Panc1 (cell line): ENCODE measurements around the gene SP110. TPM values are rescaled to one million over a fixed set of nuclear protein-coding genes. Genes with fewer than 3 reads are reported as not detected.

Source experiments
- ATAC-seq: fragments of 200-7000 bp; cut with Tn5 transposase; 2 replicates; pipeline ENCODE4 v1.9.1; 2020; ENCODE audit warnings: mild to moderate bottlenecking, moderate library complexity
- BruUV-seq: library from RNA; stranded (reverse); fragments of 400-500 nt; replicated peaks from 2 replicates; lab custom pipeline; 2021; lab: Mats Ljungman, UMichigan
- CTCF ChIA-PET: fragments of 300-600 bp; sonication (Branson Sonifier 250); formaldehyde crosslinking; loops from one replicate; lab custom pipeline; 2022; ENCODE audit warnings: antibody characterized with exemption; lab: Charles Lee
- POLR2A ChIA-PET: fragments of 300-600 bp; sonication (Branson Sonifier 250); formaldehyde crosslinking; loops from one replicate; lab custom pipeline; 2022; ENCODE audit warnings: antibody characterized with exemption; lab: Charles Lee
- DNase-seq: peaks from one replicate; pipeline ENCODE4 v3.0.0-alpha.2; 2010; ENCODE audit warnings: low read depth, low spot score
- H3K27ac ChIP-seq: 2 replicates; pipeline ENCODE4 v1.5.1; 2011; ENCODE audit warnings: mild to moderate bottlenecking, low read length, inconsistent platforms
- H3K27me3 ChIP-seq: fragments of 200-500 bp; sonication (Bioruptor generic); 2 replicates; pipeline ENCODE4 v1.6.0; 2014; ENCODE audit warnings: low read length, inconsistent platforms; ENCODE audit not compliant: control insufficient read depth, insufficient read depth
- H3K36me3 ChIP-seq: fragments of 200-500 bp; sonication (Bioruptor generic); 2 replicates; pipeline ENCODE4 v1.5.1; 2014; ENCODE audit warnings: inconsistent platforms, mild to moderate bottlenecking, low read length, moderate library complexity; ENCODE audit not compliant: control insufficient read depth, insufficient read depth
- H3K4me1 ChIP-seq: 2 replicates; pipeline ENCODE4 v1.5.1; 2011; ENCODE audit warnings: inconsistent platforms, mild to moderate bottlenecking, low read length, moderate library complexity; ENCODE audit not compliant: control insufficient read depth, insufficient read depth
- H3K4me3 ChIP-seq, 2 experiments: 2 replicates each; pipeline ENCODE4 v1.5.1; 2011 to 2012; ENCODE audit warnings: low read depth in 2 of 2, low read length in 2 of 2, mild to moderate bottlenecking in 2 of 2, inconsistent platforms in 1 of 2, moderate library complexity in 1 of 2
- H3K9me3 ChIP-seq: fragments of 200-500 bp; sonication (Bioruptor generic); 2 replicates; pipeline ENCODE4 v1.5.1; 2014; ENCODE audit warnings: low read depth, mild to moderate bottlenecking, inconsistent platforms, low read length, moderate library complexity; ENCODE audit not compliant: control insufficient read depth, insufficient read depth
- POLR2AphosphoS5 ChIP-seq: IDR thresholded peaks from 2 replicates; pipeline ENCODE4 v1.6.1; 2012; ENCODE audit warnings: mild to moderate bottlenecking, low read depth, low read length, moderate library complexity
- SIN3A ChIP-seq: IDR thresholded peaks from 2 replicates; pipeline ENCODE4 v1.6.1; 2012; ENCODE audit warnings: low read depth, mild to moderate bottlenecking, low read length, moderate library complexity, borderline replicate concordance; ENCODE audit not compliant: insufficient read depth
- TCF7L2 ChIP-seq: IDR thresholded peaks from 2 replicates; pipeline ENCODE4 v1.6.1; 2011; ENCODE audit warnings: mild to moderate bottlenecking, low read depth, low read length, inconsistent platforms
- in situ Hi-C: cut with HindIII; loops from 2 replicates; pipeline ENCODE4 v1.10.0; 2016; ENCODE audit warnings: low sequenced_read_pairs, low pct_unique_long_range_greater_than_20kb
- intact Hi-C: fragments of 100-400 bp; cut with micrococcal nuclease; formaldehyde crosslinking; loops from one replicate; pipeline ENCODE4 v1.10.0; 2022; ENCODE audit not compliant: unreplicated experiment
- total RNA-seq: library from RNA; stranded (reverse); gene quantifications from one replicate; pipeline ENCODE4 v1.2.1, GENCODE V29; 2021; ENCODE audit not compliant: unreplicated experiment
- TF ChIP-seq, protein P1 (sequence below): fragments of 450-650 bp; IDR thresholded peaks from 2 replicates; pipeline ENCODE4 v1.5.1; 2017; ENCODE audit warnings: mild to moderate bottlenecking
- TF ChIP-seq, protein P2 (sequence below), 2 experiments: IDR thresholded peaks; 2 replicates each; pipeline ENCODE4 v1.6.1; 2011 to 2012; ENCODE audit warnings: low read depth in 2 of 2, control low read depth in 1 of 2, low read length in 1 of 2, mild to moderate bottlenecking in 1 of 2, moderate library complexity in 1 of 2; ENCODE audit not compliant: insufficient read depth in 1 of 2

Gene SP110
- total RNA-seq, 1 experiment from 2014 or later: 6.2 TPM

DNA sequence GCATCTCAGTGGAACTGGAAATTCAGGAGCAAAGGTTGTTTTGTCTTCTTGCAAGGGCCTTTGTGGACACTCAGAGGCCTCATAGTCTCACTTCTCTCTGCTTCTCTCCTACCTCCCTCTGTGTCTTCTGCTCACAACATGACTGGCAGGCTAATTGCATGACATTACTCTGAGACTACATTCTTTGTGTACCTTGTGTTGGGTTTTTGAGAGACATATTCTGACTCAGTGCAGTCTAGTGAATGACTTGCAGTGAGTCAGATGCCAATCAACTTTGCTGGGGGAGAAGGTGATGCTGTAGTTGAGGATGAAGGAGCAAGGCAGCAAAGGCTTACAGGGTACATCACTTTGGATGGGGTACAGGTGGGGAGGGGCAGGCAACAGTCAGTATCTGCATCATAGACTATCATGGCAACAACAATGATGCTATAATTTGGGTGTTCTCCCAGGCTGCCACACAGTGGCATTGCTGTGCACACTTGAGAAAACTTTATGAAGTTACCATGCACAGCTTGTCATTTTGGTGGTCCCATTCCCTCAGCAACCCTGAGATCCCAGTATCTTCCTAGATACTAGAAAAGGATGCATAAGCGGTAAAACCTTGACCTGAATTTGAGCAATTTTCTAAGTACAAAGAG is 81.8 kb downstream of the SP110 start:
- no peaks in the 10 kb centered on the region for H3K9me3 ChIP-seq
- CTCF ChIA-PET: no interaction called here
- H3K4me1 ChIP-seq: no peaks in the 10 kb centered on the region
- DNase-seq (peak; percentile 77), ATAC-seq (peak; percentile 77)
- no peak overlapping the region for H3K27ac ChIP-seq
- no TSS peak for BruUV-seq
- no peak for TF ChIP-seq TCF7L2
- TF ChIP-seq, protein P1, sequence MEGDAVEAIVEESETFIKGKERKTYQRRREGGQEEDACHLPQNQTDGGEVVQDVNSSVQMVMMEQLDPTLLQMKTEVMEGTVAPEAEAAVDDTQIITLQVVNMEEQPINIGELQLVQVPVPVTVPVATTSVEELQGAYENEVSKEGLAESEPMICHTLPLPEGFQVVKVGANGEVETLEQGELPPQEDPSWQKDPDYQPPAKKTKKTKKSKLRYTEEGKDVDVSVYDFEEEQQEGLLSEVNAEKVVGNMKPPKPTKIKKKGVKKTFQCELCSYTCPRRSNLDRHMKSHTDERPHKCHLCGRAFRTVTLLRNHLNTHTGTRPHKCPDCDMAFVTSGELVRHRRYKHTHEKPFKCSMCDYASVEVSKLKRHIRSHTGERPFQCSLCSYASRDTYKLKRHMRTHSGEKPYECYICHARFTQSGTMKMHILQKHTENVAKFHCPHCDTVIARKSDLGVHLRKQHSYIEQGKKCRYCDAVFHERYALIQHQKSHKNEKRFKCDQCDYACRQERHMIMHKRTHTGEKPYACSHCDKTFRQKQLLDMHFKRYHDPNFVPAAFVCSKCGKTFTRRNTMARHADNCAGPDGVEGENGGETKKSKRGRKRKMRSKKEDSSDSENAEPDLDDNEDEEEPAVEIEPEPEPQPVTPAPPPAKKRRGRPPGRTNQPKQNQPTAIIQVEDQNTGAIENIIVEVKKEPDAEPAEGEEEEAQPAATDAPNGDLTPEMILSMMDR: peak; percentile 31; the same call in 1 of the 2 replicates
- H3K27me3 ChIP-seq: no peaks in the 10 kb centered on the region
- intact Hi-C loops: no loop called here
- no peak overlapping the region for H3K4me3 ChIP-seq
- POLR2A ChIA-PET: no interaction called here
- in situ Hi-C loops: no loop called here
- H3K36me3 ChIP-seq: no peaks in the 10 kb centered on the region

DNA sequence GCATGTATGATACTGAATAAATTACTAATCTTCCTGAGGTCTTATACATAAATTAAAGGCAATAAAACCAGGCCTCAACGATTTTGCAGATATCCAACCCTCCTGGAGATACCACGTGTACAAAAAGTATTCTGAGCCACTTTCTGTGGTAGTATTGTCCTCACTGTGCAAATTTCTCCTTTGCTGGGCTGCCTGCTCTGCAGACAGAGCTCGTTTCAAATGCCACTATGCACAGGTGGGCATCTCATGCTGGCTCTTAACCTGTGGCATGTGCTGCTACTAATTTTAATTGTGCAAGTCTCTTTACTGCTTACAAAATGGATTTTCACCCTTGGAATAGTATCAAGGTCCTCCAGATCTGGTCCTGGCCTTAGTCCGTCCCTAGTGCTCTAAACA is 84.7 kb downstream of the SP110 start:
- H3K4me3 ChIP-seq: no peak overlapping the region
- TF ChIP-seq POLR2AphosphoS5 (no peak), SIN3A (no peak), TCF7L2 (no peak)
- TF ChIP-seq, protein P2, sequence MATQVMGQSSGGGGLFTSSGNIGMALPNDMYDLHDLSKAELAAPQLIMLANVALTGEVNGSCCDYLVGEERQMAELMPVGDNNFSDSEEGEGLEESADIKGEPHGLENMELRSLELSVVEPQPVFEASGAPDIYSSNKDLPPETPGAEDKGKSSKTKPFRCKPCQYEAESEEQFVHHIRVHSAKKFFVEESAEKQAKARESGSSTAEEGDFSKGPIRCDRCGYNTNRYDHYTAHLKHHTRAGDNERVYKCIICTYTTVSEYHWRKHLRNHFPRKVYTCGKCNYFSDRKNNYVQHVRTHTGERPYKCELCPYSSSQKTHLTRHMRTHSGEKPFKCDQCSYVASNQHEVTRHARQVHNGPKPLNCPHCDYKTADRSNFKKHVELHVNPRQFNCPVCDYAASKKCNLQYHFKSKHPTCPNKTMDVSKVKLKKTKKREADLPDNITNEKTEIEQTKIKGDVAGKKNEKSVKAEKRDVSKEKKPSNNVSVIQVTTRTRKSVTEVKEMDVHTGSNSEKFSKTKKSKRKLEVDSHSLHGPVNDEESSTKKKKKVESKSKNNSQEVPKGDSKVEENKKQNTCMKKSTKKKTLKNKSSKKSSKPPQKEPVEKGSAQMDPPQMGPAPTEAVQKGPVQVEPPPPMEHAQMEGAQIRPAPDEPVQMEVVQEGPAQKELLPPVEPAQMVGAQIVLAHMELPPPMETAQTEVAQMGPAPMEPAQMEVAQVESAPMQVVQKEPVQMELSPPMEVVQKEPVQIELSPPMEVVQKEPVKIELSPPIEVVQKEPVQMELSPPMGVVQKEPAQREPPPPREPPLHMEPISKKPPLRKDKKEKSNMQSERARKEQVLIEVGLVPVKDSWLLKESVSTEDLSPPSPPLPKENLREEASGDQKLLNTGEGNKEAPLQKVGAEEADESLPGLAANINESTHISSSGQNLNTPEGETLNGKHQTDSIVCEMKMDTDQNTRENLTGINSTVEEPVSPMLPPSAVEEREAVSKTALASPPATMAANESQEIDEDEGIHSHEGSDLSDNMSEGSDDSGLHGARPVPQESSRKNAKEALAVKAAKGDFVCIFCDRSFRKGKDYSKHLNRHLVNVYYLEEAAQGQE (IDR thresholded peaks at IDR 0.05; ENCODE audit: insufficient read depth in 1 of 2, low read depth in 2 of 2, low read length in 1 of 2): no peak
- TF ChIP-seq, protein P1: no peak
- no peak overlapping the region for H3K27ac ChIP-seq
- H3K36me3 ChIP-seq: no peaks in the 10 kb centered on the region
- H3K4me1 ChIP-seq: peaks cover 9% of the 10 kb centered on the region
- ChIA-PET POLR2A (interaction anchor here (0.5 kb wide), 1 partner anchor 103 kb away, joined by 3 read pairs; no protein-coding TSS in a partner anchor), CTCF (no interaction called here)
- no peaks in the 10 kb centered on the region for H3K9me3 ChIP-seq
- DNase-seq (no peak), ATAC-seq (no peak)
- no peaks in the 10 kb centered on the region for H3K27me3 ChIP-seq
- in situ Hi-C loops: no loop called here
- intact Hi-C loops: no loop called here
- no TSS peak for BruUV-seq
